Activated T-cell treated with anti-CD3 and anti-CD28 coated beads, Interleukin-2, amount 50 U/mL, for 24 hours (primary cell): ENCODE results near the gene SERPINB7.
"Not testable (repeated sequence)": the region's sequence is repeated elsewhere in the genome, so short reads cannot be mapped to it uniquely, and the experiment has no call there.

ENCODE experiments used
- DNase-seq: peaks from one replicate; pipeline ENCODE4 v3.0.0-alpha.2; 2020
- H3K27ac Mint-ChIP-seq: 2 replicates; pipeline ENCODE4 v1.8.0; 2020; ENCODE audit warnings: mild to moderate bottlenecking, mixed read lengths
- H3K27me3 Mint-ChIP-seq: 2 replicates; pipeline ENCODE4 v1.8.0; 2020; ENCODE audit warnings: mixed read lengths
- H3K36me3 Mint-ChIP-seq: 2 replicates; pipeline ENCODE4 v1.8.0; 2020; ENCODE audit warnings: low read depth, mixed read lengths
- H3K4me1 Mint-ChIP-seq: 2 replicates; pipeline ENCODE4 v1.8.0; 2020; ENCODE audit warnings: low read depth, mixed read lengths
- H3K4me3 Mint-ChIP-seq: 2 replicates; pipeline ENCODE4 v1.8.0; 2020; ENCODE audit warnings: mild to moderate bottlenecking, moderate library complexity, mixed read lengths
- H3K9me3 Mint-ChIP-seq: 2 replicates; pipeline ENCODE4 v1.8.0; 2020; ENCODE audit warnings: mixed read lengths

Gene SERPINB7, protein sequence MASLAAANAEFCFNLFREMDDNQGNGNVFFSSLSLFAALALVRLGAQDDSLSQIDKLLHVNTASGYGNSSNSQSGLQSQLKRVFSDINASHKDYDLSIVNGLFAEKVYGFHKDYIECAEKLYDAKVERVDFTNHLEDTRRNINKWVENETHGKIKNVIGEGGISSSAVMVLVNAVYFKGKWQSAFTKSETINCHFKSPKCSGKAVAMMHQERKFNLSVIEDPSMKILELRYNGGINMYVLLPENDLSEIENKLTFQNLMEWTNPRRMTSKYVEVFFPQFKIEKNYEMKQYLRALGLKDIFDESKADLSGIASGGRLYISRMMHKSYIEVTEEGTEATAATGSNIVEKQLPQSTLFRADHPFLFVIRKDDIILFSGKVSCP

DNA sequence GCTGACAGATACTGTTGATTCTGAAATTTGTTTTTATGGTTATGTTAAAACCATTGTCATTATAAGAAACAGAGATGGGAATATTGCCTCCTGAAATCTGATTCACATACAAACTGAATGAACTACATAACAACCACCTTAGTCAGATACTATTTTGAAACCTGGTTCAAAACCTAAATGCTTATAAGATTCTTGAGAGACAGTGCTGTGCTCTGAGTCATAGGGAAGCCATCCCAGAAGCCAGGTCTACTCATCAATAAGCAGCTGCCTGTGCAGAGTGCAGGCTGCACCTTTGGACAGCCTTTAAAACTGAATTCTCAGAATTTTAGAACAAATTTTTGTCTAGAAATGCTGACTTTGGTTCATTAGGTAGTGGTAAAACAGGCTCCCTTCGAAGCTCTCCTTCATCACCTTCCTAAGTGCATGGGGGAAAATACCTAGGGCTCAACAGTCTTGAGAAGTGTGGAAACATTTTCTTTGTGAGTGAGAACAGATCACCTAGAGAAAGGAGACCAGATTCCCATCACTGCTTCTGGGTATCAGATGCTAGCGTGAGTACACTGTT, at the start of gene SERPINB7:
Gene SERPINB7 (plus strand): TSS at position 253 of the 565 bp plus-strand sequence. CDS start 6,955 bp downstream, outside the sequence.
- H3K4me1 Mint-ChIP-seq = no peaks in the 10 kb centered on the region
- H3K27ac Mint-ChIP-seq = no peak within 1 kb of the TSS
- DNase-seq = no peak
- peaks cover 5% of the 10 kb centered on the region for H3K27me3 Mint-ChIP-seq
- no peaks in the 10 kb centered on the region for H3K9me3 Mint-ChIP-seq
- no peaks in the 10 kb centered on the region for H3K36me3 Mint-ChIP-seq
- H3K4me3 Mint-ChIP-seq = no peak within 1 kb of the TSS

DNA sequence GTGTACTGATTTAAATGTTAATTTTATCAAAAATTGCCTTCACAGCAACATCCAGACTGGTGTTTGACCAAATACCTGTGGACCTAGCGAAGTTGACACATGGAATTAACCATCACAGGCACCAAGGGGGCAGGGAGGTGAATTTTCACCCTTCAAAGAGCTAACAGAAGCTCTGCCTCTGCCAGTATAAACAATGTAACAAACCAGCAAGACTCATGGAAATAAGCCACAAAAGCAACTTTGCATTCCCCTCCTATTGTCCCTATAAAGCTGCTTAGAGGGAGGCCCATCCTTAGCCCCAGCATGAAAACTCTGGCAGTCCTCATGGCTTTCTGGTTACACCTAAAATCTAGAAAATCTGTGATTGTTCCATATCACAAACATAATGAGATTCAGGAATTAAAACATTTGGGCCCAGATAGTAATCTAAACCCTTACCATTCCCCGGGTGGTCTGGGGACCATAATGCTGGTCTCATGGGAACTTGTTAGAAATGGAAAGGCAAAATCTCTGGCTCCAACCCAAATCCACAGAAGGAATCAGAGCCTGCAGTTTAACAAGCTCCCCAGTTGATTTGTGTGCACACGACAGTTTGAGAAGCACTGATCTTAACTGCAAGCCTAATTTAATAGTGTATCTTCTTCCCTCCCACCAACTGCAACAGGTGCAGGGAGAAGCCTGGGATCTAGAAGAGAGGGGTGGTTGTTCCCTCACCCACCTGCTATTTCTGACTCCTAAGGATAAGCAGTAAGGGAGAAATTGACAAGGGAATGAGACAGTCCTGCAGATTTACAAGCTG, 49.3 kb upstream of the SERPINB7 start:
- H3K36me3 Mint-ChIP-seq = no peaks in the 10 kb centered on the region
- H3K27me3 Mint-ChIP-seq = no peaks in the 10 kb centered on the region
- H3K27ac Mint-ChIP-seq = no peak overlapping the region
- H3K4me1 Mint-ChIP-seq = no peaks in the 10 kb centered on the region
- no peak for DNase-seq
- H3K9me3 Mint-ChIP-seq = no peaks in the 10 kb centered on the region
- H3K4me3 Mint-ChIP-seq = no peak overlapping the region

DNA sequence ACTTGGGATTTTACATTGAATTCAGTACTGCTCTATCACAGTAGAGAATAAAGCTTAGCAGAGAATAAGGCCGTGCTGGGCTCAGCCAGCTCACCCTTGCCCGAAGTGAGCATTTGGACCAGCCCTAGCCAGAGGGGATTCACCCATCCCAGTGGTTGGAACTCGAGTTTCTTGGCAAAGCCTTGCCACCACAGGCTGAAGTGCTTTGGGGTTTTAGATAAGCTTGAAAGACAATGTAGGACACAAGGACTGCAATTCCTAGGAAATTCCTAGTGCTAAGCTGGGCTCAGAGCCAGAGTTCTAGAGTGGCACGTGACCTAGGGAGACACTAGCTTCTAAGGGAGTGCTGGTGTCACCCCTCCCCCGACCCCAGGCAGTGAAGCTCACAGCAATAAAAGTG, 44.4 kb upstream of the SERPINB7 start:
- DNase-seq = no peak
- Mint-ChIP-seq H3K27me3 (no peaks in the 10 kb centered on the region), H3K9me3 (peaks cover 4% of the 10 kb centered on the region), H3K27ac (no peak overlapping the region), H3K4me1 (no peaks in the 10 kb centered on the region), H3K4me3 (no peak overlapping the region), H3K36me3 (no peaks in the 10 kb centered on the region)

DNA sequence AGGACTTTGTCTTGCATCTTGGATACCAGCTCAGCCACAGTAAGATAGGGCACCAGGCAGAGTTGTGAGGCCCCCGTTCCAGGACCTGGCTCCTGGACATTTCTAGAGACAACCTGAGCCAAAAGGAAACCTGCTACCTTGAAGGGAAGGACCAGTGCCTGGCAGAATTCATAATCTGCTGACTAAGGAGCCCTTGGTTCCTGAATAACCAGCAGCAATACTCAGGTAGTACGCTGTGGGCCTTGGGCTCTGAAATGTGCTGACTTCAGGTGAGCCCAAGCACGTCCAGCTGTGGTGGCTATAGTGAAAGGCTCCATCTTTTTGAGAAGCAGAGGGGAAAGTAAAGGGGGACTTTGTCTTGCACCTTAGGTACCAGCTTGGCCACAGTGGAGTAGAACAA, 44.0 kb upstream of the SERPINB7 start:
- Mint-ChIP-seq H3K27me3 (no peaks in the 10 kb centered on the region), H3K9me3 (peaks cover 4% of the 10 kb centered on the region), H3K4me1 (no peaks in the 10 kb centered on the region), H3K36me3 (no peaks in the 10 kb centered on the region), H3K4me3 (no peak overlapping the region), H3K27ac (no peak overlapping the region)
- no peak for DNase-seq

DNA sequence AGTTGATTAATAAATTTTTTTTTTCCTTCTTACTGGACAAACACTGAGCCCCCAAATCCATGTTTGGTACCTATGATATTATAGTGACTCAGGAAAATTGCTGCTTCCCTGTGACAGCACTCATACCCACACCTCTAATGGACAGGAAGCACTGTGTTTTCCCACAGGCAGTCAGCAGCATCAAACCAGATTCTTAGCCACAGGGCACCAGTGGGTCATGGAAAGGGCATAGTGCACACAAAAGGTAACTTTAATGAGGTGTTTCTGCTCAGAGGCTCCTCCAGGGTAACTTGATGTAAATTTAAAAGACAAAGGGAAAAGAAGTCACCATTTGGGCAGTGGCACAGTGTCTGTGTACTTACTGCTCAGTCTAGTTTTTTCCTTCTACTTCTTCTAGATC, 38.3 kb upstream of the SERPINB7 start:
- peaks cover 4% of the 10 kb centered on the region for H3K9me3 Mint-ChIP-seq
- H3K27me3 Mint-ChIP-seq = no peaks in the 10 kb centered on the region
- H3K4me3 Mint-ChIP-seq = no peak overlapping the region
- H3K36me3 Mint-ChIP-seq = no peaks in the 10 kb centered on the region
- no peak overlapping the region for H3K27ac Mint-ChIP-seq
- H3K4me1 Mint-ChIP-seq = no peaks in the 10 kb centered on the region
- DNase-seq = no peak

DNA sequence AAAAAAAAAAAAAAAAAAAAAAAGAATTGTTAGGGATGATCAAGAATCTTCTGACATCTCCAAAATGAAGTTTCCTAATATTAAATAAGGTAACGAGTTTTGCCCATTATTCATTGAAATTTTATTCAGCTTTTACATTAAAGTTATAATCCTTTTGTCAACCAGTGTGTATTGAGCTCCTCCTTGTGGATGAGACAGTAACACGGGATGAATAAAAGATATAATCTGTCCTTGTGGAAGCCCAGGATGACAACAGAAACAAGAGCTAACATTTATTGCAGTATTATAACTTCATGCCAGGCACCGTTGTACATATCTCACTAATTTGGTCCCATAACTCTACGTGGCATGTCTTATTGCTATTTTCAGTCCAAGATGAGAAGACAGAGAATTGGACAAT, 33.4 kb upstream of the SERPINB7 start:
- Mint-ChIP-seq H3K27me3 (no peaks in the 10 kb centered on the region), H3K36me3 (no peaks in the 10 kb centered on the region), H3K9me3 (no peaks in the 10 kb centered on the region), H3K4me1 (no peaks in the 10 kb centered on the region), H3K4me3 (no peak overlapping the region), H3K27ac (no peak overlapping the region)
- no peak for DNase-seq

DNA sequence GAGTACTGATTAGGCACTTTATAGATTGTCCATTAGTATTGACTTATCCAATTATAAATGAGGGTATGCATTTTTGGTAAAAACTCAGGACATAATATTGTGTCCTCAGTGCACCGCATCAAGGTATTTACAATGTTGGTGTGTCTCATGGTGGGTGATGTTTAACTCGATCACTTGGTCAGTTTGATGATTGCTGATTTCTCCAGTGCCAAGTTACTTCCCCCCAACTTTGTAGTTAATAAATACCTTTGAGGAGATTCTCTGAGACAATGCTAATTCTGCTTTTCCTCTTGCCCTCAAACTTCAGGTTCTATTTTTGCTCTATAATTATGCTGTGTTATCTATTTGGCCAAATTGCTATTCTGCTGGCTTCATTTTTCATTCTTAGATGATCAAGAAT, 28.2 kb upstream of the SERPINB7 start:
- H3K27me3 Mint-ChIP-seq = peaks cover 2% of the 10 kb centered on the region
- H3K9me3 Mint-ChIP-seq = peaks cover 7% of the 10 kb centered on the region
- H3K4me3 Mint-ChIP-seq = no peak overlapping the region
- H3K4me1 Mint-ChIP-seq = no peaks in the 10 kb centered on the region
- H3K36me3 Mint-ChIP-seq = no peaks in the 10 kb centered on the region
- DNase-seq = no peak
- H3K27ac Mint-ChIP-seq = no peak overlapping the region

DNA sequence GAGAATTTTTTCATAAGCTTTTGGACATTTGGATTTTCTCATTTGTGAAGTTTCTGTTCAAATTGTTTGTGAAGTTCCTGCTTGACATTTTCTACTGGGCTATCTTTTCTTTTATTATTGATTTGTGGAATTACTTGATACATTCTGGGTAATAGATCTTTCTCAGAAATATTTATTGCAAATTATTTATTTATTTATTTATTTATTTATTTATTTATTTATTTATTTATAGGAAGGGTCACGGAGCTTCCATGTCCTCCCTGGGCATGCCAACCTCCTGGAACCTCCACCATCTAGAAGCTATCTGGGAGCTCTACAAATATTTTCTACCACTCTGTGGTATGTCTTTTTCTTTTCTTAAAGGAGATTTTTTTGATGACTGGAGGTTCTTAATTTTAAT, 25.7 kb upstream of the SERPINB7 start:
- Mint-ChIP-seq H3K4me3 (no peak overlapping the region), H3K27ac (no peak overlapping the region), H3K9me3 (peaks cover 7% of the 10 kb centered on the region), H3K4me1 (no peaks in the 10 kb centered on the region), H3K27me3 (peaks cover 3% of the 10 kb centered on the region), H3K36me3 (no peaks in the 10 kb centered on the region)
- no peak for DNase-seq

DNA sequence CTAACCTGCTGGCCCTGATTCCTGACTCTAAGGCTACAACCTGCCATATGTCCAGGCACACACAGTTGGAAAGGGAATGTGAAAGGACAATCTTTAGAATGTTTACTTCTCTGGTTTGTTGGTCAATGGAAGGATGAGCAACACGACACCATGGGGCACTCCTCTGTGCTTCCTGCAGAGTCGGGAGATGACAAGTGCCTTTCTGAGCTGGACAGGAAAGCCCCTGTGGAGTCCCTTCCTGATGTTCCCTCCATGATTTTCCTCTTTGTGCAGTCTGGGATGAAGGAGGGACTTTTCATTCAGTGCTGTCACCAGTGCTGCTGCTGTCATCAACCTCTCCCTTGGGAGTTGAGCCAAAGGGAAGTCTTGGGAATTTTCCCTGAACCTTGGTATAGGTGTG, 22.6 kb upstream of the SERPINB7 start:
- H3K4me1 Mint-ChIP-seq = no peaks in the 10 kb centered on the region
- H3K27me3 Mint-ChIP-seq = peaks cover 5% of the 10 kb centered on the region
- H3K9me3 Mint-ChIP-seq = peaks cover 7% of the 10 kb centered on the region
- no peaks in the 10 kb centered on the region for H3K36me3 Mint-ChIP-seq
- H3K4me3 Mint-ChIP-seq = no peak overlapping the region
- no peak overlapping the region for H3K27ac Mint-ChIP-seq
- DNase-seq = no peak

DNA sequence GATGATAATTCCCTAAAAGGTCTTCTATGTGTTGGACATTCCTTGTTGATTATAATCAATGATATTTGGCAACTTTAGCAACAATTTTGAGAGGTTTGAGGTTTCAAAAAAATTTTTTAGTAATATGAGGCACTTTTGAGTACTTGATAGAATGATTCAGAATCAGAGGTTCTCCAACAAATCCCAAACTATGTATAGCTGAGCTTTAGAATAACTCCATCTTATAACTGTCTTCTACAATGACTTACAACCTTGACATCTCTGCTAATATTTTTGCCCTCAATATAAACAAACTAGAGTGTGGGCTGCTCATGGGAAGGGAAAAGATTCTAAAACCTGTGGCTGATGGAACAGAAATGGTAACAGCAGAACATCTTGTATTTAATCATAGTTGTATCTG, 21.5 kb upstream of the SERPINB7 start:
- no peaks in the 10 kb centered on the region for H3K4me1 Mint-ChIP-seq
- peaks cover 2% of the 10 kb centered on the region for H3K27me3 Mint-ChIP-seq
- H3K4me3 Mint-ChIP-seq = no peak overlapping the region
- no peak overlapping the region for H3K27ac Mint-ChIP-seq
- peaks cover under 1% of the 10 kb centered on the region for H3K9me3 Mint-ChIP-seq
- no peaks in the 10 kb centered on the region for H3K36me3 Mint-ChIP-seq
- no peak for DNase-seq

DNA sequence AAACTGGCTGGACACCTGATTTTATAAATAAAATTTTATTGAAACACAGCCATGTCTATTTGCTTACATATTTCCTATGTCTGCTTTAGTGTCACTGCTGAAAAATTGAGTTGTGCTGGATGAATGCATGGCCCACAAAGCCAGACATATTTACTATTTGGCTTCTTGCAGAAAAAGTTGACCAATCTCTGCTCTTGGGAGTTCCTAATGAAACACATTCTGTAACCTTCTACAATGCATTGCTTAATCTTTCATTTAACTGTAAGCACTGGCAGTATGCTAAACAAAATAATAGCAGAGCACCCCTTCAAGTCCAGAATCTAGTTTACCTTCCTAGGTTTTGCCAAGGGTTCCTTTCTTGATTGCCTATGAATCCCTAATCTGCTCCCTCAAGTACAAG, 17.7 kb upstream of the SERPINB7 start:
- no peaks in the 10 kb centered on the region for H3K36me3 Mint-ChIP-seq

DNA sequence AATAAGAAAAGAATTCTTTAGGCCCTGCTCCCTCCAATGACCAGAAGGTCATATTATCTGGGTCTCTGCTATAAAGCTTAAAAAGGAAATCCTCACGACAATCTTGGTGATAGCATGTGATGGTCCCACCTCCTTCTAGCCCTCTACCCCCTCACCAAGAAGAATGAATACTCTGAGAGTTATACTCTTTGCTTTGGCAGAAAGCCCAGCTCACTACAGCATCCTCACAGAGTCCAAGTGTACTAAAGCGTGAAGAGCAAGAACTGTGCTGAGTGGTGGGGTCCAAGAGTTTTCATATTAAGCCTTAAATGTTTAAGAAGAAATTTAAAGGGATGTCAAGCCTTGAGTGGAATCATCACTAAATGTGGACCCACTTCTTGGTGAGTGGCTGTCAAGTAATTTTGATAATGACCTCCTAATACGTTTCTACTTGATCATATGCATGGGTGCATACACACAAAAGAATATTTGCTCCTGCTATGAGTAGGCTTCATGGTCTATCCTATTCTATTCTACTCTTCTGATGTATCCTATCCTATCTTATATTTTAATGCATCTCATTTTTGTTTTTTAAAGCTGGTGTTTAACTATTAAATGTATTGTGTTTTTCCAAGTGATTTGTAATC, 16.5 kb upstream of the SERPINB7 start:
- Mint-ChIP-seq H3K27ac (no peak overlapping the region), H3K4me3 (no peak overlapping the region), H3K27me3 (peaks cover 2% of the 10 kb centered on the region), H3K36me3 (no peaks in the 10 kb centered on the region), H3K4me1 (no peaks in the 10 kb centered on the region), H3K9me3 (peaks cover 11% of the 10 kb centered on the region)
- DNase-seq = no peak

More for the DNA sequence above, 17.7 kb upstream of the SERPINB7 start:
- H3K4me3 Mint-ChIP-seq = no peak overlapping the region
- no peaks in the 10 kb centered on the region for H3K4me1 Mint-ChIP-seq
- H3K9me3 Mint-ChIP-seq = peaks cover 11% of the 10 kb centered on the region
- no peak overlapping the region for H3K27ac Mint-ChIP-seq
- DNase-seq = no peak
- H3K27me3 Mint-ChIP-seq = peaks cover 2% of the 10 kb centered on the region

DNA sequence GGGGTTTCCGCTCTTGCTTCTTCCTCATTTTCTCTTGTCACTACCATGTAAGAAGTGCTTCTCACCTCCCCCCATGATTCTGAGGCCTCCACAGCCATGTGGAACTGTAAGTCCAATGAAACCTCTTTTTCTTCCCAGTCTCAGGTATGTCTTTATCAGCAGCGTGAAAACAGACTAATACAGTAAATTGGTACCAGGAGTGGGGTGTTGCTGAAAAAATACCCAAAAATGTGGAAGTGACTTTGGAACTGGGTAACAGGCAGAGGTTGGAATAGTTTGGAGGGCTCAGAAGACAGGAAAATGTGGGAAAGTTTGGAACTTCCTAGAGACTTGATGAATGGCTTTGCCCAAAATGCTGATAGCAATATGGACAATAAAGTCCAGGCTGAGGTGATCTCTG, 15.4 kb upstream of the SERPINB7 start:
- not testable (repeated sequence) for H3K4me3 Mint-ChIP-seq

DNA sequence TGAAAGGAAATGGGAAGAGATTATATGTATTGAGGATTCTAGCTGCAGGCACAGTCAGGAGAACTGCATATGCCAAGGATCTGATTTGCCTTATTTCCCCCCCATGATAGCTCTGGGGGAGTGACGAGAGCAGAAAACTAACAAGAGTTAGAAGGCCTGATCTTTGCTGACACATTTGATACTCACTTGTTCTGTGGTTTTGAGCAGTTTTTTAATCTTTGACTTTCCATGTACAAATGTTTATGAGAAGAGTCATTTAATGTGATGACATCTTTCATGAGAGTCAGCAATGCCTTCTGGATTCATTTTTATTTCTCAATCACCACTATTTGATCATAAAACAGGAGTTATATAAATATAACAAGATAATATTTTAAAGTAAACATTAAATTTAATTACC, 12.7 kb upstream of the SERPINB7 start:
- no peaks in the 10 kb centered on the region for H3K36me3 Mint-ChIP-seq
- no peak overlapping the region for H3K27ac Mint-ChIP-seq
- H3K27me3 Mint-ChIP-seq = no peaks in the 10 kb centered on the region
- DNase-seq = no peak
- H3K9me3 Mint-ChIP-seq = peaks cover 11% of the 10 kb centered on the region
- H3K4me3 Mint-ChIP-seq = no peak overlapping the region
- no peaks in the 10 kb centered on the region for H3K4me1 Mint-ChIP-seq

More for the DNA sequence above, 15.4 kb upstream of the SERPINB7 start:
- not testable (repeated sequence) for H3K4me1 Mint-ChIP-seq, H3K27me3 Mint-ChIP-seq, DNase-seq, H3K36me3 Mint-ChIP-seq, H3K27ac Mint-ChIP-seq
- peaks cover 11% of the 10 kb centered on the region for H3K9me3 Mint-ChIP-seq
